CD4-positive, alpha-beta T cell treated with Interleukin-4 for 4 hours (primary cell): ENCODE results near the gene TRIM58.

ENCODE experiments used
- DNase-seq: peaks from one replicate; pipeline ENCODE4 v3.0.0-alpha.2; 2020

The TRIM58 gene

GRCh38 chr1:247895163-247895637 lies 38.2 kb downstream of the TRIM58 start, which contains the start of gene OR2W3:
Gene OR2W3 (plus strand): TSS chr1:247895587. CDS start chr1:247895587, 0 bp downstream.
- DNase-seq, result no peak

- no peak for DNase-seq
Observed at GRCh38 chr1:247895976-247896375, 39.0 kb downstream of the TRIM58 start.

- no peak for DNase-seq
Observed at GRCh38 chr1:247904122-247904521, 47.1 kb downstream of the TRIM58 start.

- DNase-seq, result no peak
Observed at GRCh38 chr1:247905181-247905580, 48.2 kb downstream of the TRIM58 start.

- DNase-seq, result no peak
Observed at GRCh38 chr1:247905910-247906503, 49.0 kb downstream of the TRIM58 start.

GRCh38 chr1:247906504-247907047 lies 49.6 kb downstream of the TRIM58 start:
- peak; percentile 33 for DNase-seq

GRCh38 chr1:247908766-247909165 lies 51.8 kb downstream of the TRIM58 start:
- no peak for DNase-seq

- no peak for DNase-seq
Observed at GRCh38 chr1:247913786-247914185, 56.8 kb downstream of the TRIM58 start.

GRCh38 chr1:247914941-247915662 lies 58.1 kb downstream of the TRIM58 start:
- DNase-seq, result no peak

- DNase-seq, result no peak
Observed at GRCh38 chr1:247919952-247920351, 63.0 kb downstream of the TRIM58 start, which contains the start of gene OR2T8. Gene OR2T8 (plus strand): TSS chr1:247920252. CDS start chr1:247921018, 766 bp downstream.

- DNase-seq, result no peak
Observed at GRCh38 chr1:247923941-247924340, 67.0 kb downstream of the TRIM58 start.

GRCh38 chr1:247924868-247925267 lies 67.9 kb downstream of the TRIM58 start, which contains the start of gene OR2AJ1:
Gene OR2AJ1 (plus strand): TSS chr1:247924889. CDS start chr1:247933769, 8,880 bp downstream.
- no peak for DNase-seq
